ENCODE results near the gene MINDY4B. TPM values are rescaled to one million over a fixed set of nuclear protein-coding genes. Genes with fewer than 3 reads are reported as not detected.

MINDY4B gene
- total and polyA plus RNA-seq, 2 of the 13 experiments (the other 11 are each of a cell fraction or from before 2014, with no cell fraction given): not detected

DNA sequence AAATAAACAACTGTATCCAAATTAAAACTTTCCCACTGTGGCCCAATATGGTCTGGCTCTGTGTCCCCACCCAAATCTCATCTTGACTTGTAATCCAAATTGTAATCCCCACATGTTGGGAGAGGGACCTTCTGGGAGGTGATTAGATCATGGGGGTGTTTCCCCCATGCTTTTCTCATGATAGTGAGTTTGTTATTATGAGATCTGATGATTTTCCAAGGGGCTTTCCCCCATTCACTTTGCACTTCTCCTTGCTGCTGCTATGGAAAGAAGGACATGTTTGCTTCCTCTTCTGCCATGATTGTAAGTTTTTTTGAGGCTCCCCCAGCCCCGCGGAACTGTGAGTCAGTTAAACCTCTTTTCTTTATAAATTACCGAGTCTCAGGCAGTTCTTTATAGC, 55.0 kb downstream of the MINDY4B start:
- no peak for ATAC-seq
- H3K27me3 ChIP-seq (ENCODE audit: control insufficient read depth in 1 of 2, insufficient read depth in 2 of 2, low read length in 2 of 2): no peaks in the 10 kb centered on the region

DNA sequence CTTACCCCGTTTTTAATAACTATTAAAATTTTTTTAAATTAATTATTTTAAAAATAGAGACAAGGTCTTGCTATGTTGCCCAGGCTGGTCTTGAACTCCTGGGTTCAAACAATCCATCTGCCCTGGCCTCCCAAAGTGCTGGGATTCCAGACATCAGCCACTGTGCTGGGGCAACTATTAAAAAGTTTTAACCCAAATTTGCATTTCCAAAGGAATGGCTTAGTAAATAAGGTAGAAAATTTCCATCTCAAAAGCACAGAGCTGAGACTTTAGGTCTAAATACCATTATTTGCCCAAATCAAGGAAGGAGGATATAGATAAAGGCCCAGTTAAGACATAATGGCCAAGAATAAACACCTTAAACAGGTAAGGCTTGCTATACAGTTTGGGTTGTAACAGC, 56.4 kb downstream of the MINDY4B start:
- no peak for DNase-seq (ENCODE audit: low spot score)
- WGBS (ENCODE audit: low lambda C conversion rate): 2% methylated on average over 1 of the region's 1 CpG
- intact Hi-C loops (cut with micrococcal nuclease; ENCODE audit: unreplicated experiment) (no loop called here), in situ Hi-C loops (cut with HindIII; ENCODE audit: extremely low pct_ligation_motif_present, low pct_unique_long_range_greater_than_20kb) (no loop called here)
- CTCF ChIA-PET (ENCODE audit: low intra/inter-chr PET ratio, low total read pairs): no interaction called here
- no peak overlapping the region for H3K4me3 ChIP-seq (replicated peaks in 1 of 3; ENCODE audit: insufficient read depth in 1 of 3, low read depth in 2 of 3, low read length in 3 of 3)
- no peaks in the 10 kb centered on the region for H3K36me3 ChIP-seq (replicated peaks in 1 of 2; ENCODE audit: control insufficient read depth in 1 of 2, insufficient read depth in 2 of 2, low read length in 2 of 2)
- FAIRE-seq: no peak
- no peak for ATAC-seq
- H3K79me2 ChIP-seq (ENCODE audit: insufficient read depth, low read length): no peaks in the 10 kb centered on the region
- no peaks in the 10 kb centered on the region for H3K27me3 ChIP-seq (ENCODE audit: control insufficient read depth in 1 of 2, insufficient read depth in 2 of 2, low read length in 2 of 2)
- H4K20me1 ChIP-seq (ENCODE audit: insufficient read depth, low read length): no peaks in the 10 kb centered on the region
- no TSS peak for BruUV-seq (replicated peaks)
- H3K4me2 ChIP-seq (ENCODE audit: low read depth, low read length): no peak overlapping the region
- H3K27ac ChIP-seq (ENCODE audit: extremely low read length, insufficient read depth, low read length): no peak overlapping the region
- H3K9me3 ChIP-seq (ENCODE audit: low read length): peaks cover 30% of the 10 kb centered on the region
- no peak overlapping the region for H3K9ac ChIP-seq (ENCODE audit: insufficient read depth, low read depth, low read length)
- no peak overlapping the region for H2AFZ ChIP-seq (ENCODE audit: low read length)
- H3K4me1 ChIP-seq (ENCODE audit: insufficient read depth, low read length): no peaks in the 10 kb centered on the region
- POLR2A ChIA-PET: no interaction called here
- no peak for TF ChIP-seq ELF3 (CRISPR knock-in tag; IDR thresholded peaks at IDR 0.05)
- no peak for TF ChIP-seq ZFP62 (CRISPR knock-in tag; IDR thresholded peaks at IDR 0.05)
- TF ChIP-seq POLR2AphosphoS5 (IDR thresholded peaks at IDR 0.05; ENCODE audit: low read depth, low read length): no peak
- no peak for TF ChIP-seq ZNF431 (CRISPR knock-in tag; IDR thresholded peaks at IDR 0.05; ENCODE audit: borderline replicate concordance, low read depth)
- TF ChIP-seq ZBTB3 (CRISPR knock-in tag; IDR thresholded peaks at IDR 0.05; ENCODE audit: borderline replicate concordance, low read depth): no peak
- TF ChIP-seq HIVEP1 (CRISPR knock-in tag; IDR thresholded peaks at IDR 0.05): no peak
- TF ChIP-seq, protein P1, sequence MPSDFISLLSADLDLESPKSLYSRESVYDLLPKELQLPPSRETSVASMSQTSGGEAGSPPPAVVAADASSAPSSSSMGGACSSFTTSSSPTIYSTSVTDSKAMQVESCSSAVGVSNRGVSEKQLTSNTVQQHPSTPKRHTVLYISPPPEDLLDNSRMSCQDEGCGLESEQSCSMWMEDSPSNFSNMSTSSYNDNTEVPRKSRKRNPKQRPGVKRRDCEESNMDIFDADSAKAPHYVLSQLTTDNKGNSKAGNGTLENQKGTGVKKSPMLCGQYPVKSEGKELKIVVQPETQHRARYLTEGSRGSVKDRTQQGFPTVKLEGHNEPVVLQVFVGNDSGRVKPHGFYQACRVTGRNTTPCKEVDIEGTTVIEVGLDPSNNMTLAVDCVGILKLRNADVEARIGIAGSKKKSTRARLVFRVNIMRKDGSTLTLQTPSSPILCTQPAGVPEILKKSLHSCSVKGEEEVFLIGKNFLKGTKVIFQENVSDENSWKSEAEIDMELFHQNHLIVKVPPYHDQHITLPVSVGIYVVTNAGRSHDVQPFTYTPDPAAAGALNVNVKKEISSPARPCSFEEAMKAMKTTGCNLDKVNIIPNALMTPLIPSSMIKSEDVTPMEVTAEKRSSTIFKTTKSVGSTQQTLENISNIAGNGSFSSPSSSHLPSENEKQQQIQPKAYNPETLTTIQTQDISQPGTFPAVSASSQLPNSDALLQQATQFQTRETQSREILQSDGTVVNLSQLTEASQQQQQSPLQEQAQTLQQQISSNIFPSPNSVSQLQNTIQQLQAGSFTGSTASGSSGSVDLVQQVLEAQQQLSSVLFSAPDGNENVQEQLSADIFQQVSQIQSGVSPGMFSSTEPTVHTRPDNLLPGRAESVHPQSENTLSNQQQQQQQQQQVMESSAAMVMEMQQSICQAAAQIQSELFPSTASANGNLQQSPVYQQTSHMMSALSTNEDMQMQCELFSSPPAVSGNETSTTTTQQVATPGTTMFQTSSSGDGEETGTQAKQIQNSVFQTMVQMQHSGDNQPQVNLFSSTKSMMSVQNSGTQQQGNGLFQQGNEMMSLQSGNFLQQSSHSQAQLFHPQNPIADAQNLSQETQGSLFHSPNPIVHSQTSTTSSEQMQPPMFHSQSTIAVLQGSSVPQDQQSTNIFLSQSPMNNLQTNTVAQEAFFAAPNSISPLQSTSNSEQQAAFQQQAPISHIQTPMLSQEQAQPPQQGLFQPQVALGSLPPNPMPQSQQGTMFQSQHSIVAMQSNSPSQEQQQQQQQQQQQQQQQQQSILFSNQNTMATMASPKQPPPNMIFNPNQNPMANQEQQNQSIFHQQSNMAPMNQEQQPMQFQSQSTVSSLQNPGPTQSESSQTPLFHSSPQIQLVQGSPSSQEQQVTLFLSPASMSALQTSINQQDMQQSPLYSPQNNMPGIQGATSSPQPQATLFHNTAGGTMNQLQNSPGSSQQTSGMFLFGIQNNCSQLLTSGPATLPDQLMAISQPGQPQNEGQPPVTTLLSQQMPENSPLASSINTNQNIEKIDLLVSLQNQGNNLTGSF (CRISPR knock-in tag; IDR thresholded peaks at IDR 0.05): no peak
- no peak for TF ChIP-seq ZNF572 (CRISPR knock-in tag; IDR thresholded peaks at IDR 0.05)
- TF ChIP-seq NFKBIZ (CRISPR knock-in tag; IDR thresholded peaks at IDR 0.05): no peak
- no peak for TF ChIP-seq ATAD3A (CRISPR knock-in tag; IDR thresholded peaks at IDR 0.05)
- TF ChIP-seq HMG20A (CRISPR knock-in tag; IDR thresholded peaks at IDR 0.05; ENCODE audit: borderline replicate concordance): no peak
- no peak for TF ChIP-seq BORCS8-MEF2B (CRISPR knock-in tag; IDR thresholded peaks at IDR 0.05)
- TF ChIP-seq, protein P2, sequence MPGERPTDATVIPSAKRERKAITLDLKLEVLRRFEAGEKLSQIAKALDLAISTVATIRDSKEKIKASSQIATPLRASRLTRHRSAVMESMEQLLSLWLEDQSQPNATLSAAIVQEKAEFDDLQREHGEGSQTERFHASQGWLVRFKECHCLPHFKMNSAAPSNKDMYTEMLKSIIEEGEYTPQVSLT (CRISPR knock-in tag; IDR thresholded peaks at IDR 0.05; ENCODE audit: borderline replicate concordance, low read depth): no peak

More for the DNA sequence above, 55.0 kb downstream of the MINDY4B start:
- Histone ChIP-seq H2AFZ (ENCODE audit: low read length) (no peak overlapping the region), H4K20me1 (ENCODE audit: insufficient read depth, low read length) (no peaks in the 10 kb centered on the region), H3K4me2 (ENCODE audit: low read depth, low read length) (no peak overlapping the region), H3K79me2 (ENCODE audit: insufficient read depth, low read length) (no peaks in the 10 kb centered on the region), H3K9ac (ENCODE audit: insufficient read depth, low read depth, low read length) (no peak overlapping the region), H3K4me1 (ENCODE audit: insufficient read depth, low read length) (no peaks in the 10 kb centered on the region), H3K36me3 (replicated peaks in 1 of 2; ENCODE audit: control insufficient read depth in 1 of 2, insufficient read depth in 2 of 2, low read length in 2 of 2) (no peaks in the 10 kb centered on the region), H3K4me3 (replicated peaks in 1 of 3; ENCODE audit: insufficient read depth in 1 of 3, low read depth in 2 of 3, low read length in 3 of 3) (no peak overlapping the region), H3K27ac (ENCODE audit: extremely low read length, insufficient read depth, low read length) (no peak overlapping the region), H3K9me3 (ENCODE audit: low read length) (peaks cover 30% of the 10 kb centered on the region)
- 0% methylated on average over 3 of the region's 3 CpGs for WGBS (ENCODE audit: low lambda C conversion rate)
- DNase-seq (ENCODE audit: low spot score) (no peak), FAIRE-seq (no peak)
- in situ Hi-C loops (cut with HindIII; ENCODE audit: extremely low pct_ligation_motif_present, low pct_unique_long_range_greater_than_20kb): no loop called here
- CTCF ChIA-PET (ENCODE audit: low intra/inter-chr PET ratio, low total read pairs): no interaction called here
- TF ChIP-seq ZNF33B (CRISPR knock-in tag; IDR thresholded peaks at IDR 0.05) (no peak), ZNF652 (CRISPR knock-in tag; IDR thresholded peaks at IDR 0.05; ENCODE audit: borderline replicate concordance, low read depth) (no peak), ZNF775 (CRISPR knock-in tag; IDR thresholded peaks at IDR 0.05; ENCODE audit: borderline replicate concordance) (no peak), ESRRA (CRISPR knock-in tag; IDR thresholded peaks at IDR 0.05; ENCODE audit: low read depth) (no peak)
- TF ChIP-seq, protein P3, sequence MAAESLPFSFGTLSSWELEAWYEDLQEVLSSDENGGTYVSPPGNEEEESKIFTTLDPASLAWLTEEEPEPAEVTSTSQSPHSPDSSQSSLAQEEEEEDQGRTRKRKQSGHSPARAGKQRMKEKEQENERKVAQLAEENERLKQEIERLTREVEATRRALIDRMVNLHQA (CRISPR knock-in tag; IDR thresholded peaks at IDR 0.05): no peak
- POLR2A ChIA-PET: no interaction called here
- intact Hi-C loops (cut with micrococcal nuclease; ENCODE audit: unreplicated experiment): no loop called here
- BruUV-seq (replicated peaks): no TSS peak
